D721Med (cell line): ENCODE measurements around the gene C19orf85.

Experiments used
- DNase-seq: peaks from one replicate; pipeline ENCODE4 v3.0.0; 2011; ENCODE audit warnings: low spot score; ENCODE audit not compliant: insufficient read length
- FAIRE-seq: peaks from 2 replicates; lab custom pipeline; 2011; peaks lifted over from hg19 to GRCh38; lab: Jason Lieb, UNC
- TF ChIP-seq, protein P1 (sequence below): IDR thresholded peaks from 2 replicates; pipeline ENCODE4 v1.5.1; 2012; ENCODE audit warnings: mild to moderate bottlenecking, control low read depth; ENCODE audit not compliant: insufficient read depth; ENCODE audit errors: missing control alignments

Gene C19orf85

DNA sequence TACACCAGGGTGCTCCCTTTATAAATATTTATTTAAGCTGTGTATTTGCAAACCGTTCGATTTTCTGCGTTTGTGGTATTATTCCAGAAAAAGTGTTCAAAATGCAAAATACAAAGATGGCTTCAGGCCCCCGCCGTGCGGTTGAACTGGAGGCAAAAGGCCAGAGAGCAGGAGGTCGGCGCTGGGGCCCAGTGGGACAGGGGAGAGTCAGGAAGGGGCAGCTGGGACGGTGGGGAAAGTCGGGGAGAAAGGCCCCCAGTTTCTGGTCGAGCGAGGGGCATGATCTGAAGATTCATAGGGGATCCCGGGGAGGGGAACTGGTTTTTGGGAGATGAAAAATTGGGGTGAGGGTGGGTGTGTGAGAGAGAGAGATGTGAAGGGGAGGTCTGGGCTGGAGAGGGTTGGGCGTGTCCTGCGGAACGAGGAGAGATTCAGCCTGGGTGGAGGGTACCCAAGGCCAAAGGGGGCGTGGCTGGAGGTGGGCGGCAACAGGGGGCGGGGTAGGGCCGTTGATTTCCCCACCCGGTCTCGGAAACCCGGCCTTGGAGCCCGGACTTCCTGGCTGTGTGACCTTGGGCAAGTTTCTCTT lies 3.8 kb downstream of the C19orf85 start:
- FAIRE-seq (no peak), DNase-seq (no peak)
- TF ChIP-seq, protein P1, sequence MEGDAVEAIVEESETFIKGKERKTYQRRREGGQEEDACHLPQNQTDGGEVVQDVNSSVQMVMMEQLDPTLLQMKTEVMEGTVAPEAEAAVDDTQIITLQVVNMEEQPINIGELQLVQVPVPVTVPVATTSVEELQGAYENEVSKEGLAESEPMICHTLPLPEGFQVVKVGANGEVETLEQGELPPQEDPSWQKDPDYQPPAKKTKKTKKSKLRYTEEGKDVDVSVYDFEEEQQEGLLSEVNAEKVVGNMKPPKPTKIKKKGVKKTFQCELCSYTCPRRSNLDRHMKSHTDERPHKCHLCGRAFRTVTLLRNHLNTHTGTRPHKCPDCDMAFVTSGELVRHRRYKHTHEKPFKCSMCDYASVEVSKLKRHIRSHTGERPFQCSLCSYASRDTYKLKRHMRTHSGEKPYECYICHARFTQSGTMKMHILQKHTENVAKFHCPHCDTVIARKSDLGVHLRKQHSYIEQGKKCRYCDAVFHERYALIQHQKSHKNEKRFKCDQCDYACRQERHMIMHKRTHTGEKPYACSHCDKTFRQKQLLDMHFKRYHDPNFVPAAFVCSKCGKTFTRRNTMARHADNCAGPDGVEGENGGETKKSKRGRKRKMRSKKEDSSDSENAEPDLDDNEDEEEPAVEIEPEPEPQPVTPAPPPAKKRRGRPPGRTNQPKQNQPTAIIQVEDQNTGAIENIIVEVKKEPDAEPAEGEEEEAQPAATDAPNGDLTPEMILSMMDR = no peak

DNA sequence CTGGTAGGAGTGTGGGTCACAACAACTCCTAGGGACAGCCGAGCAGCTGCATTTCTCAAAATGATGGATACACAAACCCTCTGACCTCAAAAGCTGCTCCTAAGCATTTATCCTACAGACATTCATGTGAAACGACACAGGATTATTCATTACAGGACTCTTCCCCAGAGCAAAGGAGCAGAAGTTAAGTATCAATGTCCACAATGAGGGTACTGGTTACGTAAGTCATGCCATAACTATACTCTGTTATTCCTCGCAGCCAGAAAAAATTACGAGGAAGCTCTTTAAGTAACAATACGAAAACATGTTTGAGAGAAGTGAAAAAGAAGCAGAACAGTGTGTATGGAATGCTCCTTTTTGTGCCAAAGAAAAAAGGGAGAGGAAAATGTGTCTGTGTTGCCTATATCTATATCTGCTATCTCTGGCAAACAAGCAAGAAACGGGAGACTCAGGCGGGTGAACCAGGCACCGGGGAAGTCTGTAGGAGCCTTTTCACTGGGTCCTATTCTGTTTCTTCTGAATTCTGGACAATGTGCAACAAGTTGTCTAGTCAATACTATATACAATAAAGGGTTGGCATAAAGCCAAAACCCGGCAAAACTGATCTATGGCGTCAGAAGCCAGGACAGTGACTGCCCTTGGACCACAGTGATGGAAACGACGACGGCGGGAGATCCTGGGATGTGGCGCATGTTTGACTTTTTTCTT lies 4.4 kb downstream of the C19orf85 start:
- no peak for DNase-seq
- TF ChIP-seq, protein P1 = no peak
- FAIRE-seq = no peak

DNA sequence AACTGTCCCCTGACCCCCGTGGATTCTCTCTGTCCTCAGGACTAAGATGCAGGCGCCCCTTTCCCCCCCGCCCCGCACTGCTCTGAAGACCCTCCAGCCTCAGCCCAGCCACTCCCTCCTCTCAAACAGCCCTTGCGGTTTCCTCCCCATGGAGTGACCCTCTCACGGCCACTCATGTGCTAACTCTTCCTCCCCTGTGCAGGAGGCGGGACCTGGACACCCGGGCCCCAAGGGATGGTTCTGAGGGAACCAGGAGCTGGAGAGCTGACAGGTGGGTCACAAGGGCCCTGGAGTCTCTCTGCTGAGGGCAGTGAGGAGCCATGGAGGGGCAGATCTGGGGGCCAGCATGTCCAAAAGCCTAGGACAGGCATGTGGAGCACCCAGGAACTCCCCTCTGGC lies 5.0 kb downstream of the C19orf85 start:
- no peak for DNase-seq
- no peak for FAIRE-seq
- TF ChIP-seq, protein P1 = no peak

DNA sequence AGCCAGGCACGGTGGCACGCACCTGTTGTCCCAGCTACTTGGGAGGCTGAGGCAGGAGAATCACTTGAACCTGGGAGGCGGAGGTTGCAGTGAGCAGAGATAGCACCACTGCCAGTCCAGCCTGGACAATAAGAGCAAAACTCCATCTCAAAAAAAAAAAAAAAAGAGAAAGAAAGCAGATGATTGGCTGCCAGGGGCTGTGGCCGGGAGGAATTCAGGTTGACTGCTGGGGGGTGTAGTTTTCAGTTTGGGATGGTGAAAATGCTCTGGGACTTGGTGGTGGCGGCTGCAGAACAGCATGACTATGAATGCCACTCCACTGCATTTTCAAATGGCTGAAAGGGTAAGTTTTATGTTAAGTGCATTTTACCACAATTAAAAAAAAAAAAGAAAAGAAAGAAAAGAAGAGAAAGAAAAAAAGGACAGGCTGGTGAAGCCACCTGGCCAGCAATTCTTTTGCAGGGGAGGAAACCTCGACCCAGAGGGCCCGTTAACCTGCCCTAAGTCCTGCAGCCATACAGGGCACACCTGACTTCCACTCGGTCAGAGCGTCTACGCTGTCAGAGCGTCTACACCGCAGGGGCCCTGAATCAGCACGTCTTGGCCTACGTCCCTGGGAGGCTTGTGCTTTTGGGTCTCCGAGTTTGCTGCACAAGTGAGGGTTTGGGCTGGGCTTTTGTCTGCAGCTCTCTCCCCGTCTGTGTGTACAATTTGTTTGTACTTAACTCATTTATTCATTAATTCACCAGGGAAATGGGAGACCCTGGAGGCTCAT lies 6.7 kb downstream of the C19orf85 start:
- DNase-seq = no peak
- TF ChIP-seq, protein P1 = no peak
- no peak for FAIRE-seq

DNA sequence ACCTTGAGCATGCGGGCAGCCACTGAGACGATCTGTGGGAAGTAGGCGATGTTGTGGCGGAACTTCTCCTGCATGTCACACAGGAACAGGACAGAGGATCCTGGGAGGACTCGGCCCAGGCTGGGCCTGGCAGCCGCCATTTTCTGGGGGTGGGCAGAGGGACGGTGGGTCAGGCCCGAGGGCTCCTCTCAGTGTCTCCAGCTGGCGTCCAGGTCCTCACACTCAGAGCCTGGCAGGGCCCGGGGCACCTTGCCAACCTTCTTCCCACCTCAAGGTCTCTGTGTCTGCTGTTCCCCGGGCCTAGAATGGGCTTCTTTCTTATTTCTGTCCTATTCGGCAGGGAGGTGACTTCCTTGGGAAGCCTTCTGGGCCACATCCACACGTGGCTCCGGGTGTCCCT lies 8.2 kb downstream of the C19orf85 start:
- DNase-seq = no peak
- no peak for FAIRE-seq
- TF ChIP-seq, protein P1 = no peak

DNA sequence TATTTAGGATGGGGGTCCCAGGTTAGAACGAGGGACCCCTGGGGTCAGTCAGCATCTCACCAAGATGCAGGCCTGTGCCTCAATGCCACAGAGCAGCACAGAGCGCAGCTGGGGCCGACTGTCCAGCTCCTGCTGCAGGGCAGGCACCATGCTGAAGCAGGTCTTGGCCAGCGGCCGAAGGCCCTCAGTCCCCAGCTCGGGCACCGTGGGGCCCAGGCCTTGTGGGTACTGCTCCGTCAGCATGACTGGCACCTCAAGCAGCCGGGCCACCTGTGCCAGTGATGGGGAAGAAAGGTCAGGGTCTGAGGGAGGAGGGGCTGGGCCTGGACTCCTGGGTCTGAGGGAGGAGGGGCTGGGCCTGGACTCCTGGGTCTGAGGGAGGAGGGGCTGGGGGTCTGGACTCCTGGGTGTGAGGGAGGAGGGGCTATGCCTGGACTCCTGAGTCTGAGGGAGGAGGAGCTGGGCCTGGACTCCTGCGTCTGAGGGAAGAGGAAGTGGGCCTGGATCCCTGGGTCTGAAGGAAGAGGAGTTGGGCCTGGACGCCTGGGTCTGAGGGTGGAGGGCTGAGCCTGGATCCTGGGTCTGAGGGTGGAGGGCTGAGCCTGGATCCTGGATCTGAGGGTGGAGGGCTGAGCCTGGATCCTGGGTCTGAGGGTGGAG lies 8.8 kb downstream of the C19orf85 start:
- TF ChIP-seq, protein P1 = no peak
- no peak for FAIRE-seq
- no peak for DNase-seq
